WTC11 (cell line): Measurements from ENCODE around the gene CALCR. TPM values are rescaled to one million over a fixed set of nuclear protein-coding genes. Genes with fewer than 3 reads are reported as not detected.

Source experiments
- ATAC-seq: fragments of 200-7000 bp; cut with Tn5 transposase; 2 replicates; pipeline ENCODE4 v1.10.0; 2021; ENCODE audit warnings: mild to moderate bottlenecking, moderate library complexity
- CTCF ChIA-PET: fragments of 300-600 bp; sonication (Branson Sonifier 250); formaldehyde crosslinking; loops from one replicate; lab custom pipeline; 2021; ENCODE audit warnings: antibody characterized with exemption; lab: Charles Lee
- POLR2A ChIA-PET: fragments of 350-600 bp; sonication (Branson Sonifier 250); formaldehyde crosslinking; loops from one replicate; lab custom pipeline; 2021; ENCODE audit warnings: antibody characterized with exemption; lab: Charles Lee
- DNase-seq: peaks from one replicate; pipeline ENCODE4 v3.0.0; 2021; ENCODE audit warnings: low spot score
- H3K27ac Mint-ChIP-seq: 2 replicates; pipeline ENCODE4 v1.8.0; 2021; ENCODE audit warnings: mixed read lengths
- H3K27me3 Mint-ChIP-seq: 2 replicates; pipeline ENCODE4 v1.8.0; 2021; ENCODE audit warnings: low read depth, mild to moderate bottlenecking, moderate library complexity, mixed read lengths
- H3K36me3 Mint-ChIP-seq: 2 replicates; pipeline ENCODE4 v1.8.0; 2021; ENCODE audit warnings: mixed read lengths
- H3K4me1 Mint-ChIP-seq: 2 replicates; pipeline ENCODE4 v1.8.0; 2022; ENCODE audit warnings: mixed read lengths
- H3K4me3 Mint-ChIP-seq: 2 replicates; pipeline ENCODE4 v1.8.0; 2021; ENCODE audit warnings: mild to moderate bottlenecking, moderate library complexity, mixed read lengths
- H3K9me3 Mint-ChIP-seq: 2 replicates; pipeline ENCODE4 v1.8.0; 2021; ENCODE audit warnings: mixed read lengths
- CBFB ChIP-seq: sonication (generic); formaldehyde crosslinking; IDR thresholded peaks from 2 replicates; pipeline ENCODE4 v1.8.1; 2022; ENCODE audit warnings: mild to moderate bottlenecking, low read depth, missing genetic modification reagents
- EMX1 ChIP-seq: fragments of 250-450 bp; sonication (Bioruptor Pico); IDR thresholded peaks from 2 replicates; pipeline ENCODE4 v1.8.0; 2021; ENCODE audit warnings: mild to moderate bottlenecking
- GABPB1 ChIP-seq: sonication (generic); formaldehyde crosslinking; IDR thresholded peaks from 2 replicates; pipeline ENCODE4 v1.8.1; 2023; ENCODE audit warnings: mild to moderate bottlenecking, missing genetic modification reagents
- IRF2 ChIP-seq: sonication (generic); formaldehyde crosslinking; IDR thresholded peaks from 2 replicates; pipeline ENCODE4 v1.8.0; 2022; ENCODE audit warnings: low read depth, missing genetic modification reagents, borderline replicate concordance
- JAZF1 ChIP-seq: fragments of 250-450 bp; sonication (Bioruptor Pico); IDR thresholded peaks from 2 replicates; pipeline ENCODE4 v1.9.0; 2021; ENCODE audit warnings: moderate library complexity, mild to moderate bottlenecking, inconsistent platforms
- OVOL2 ChIP-seq: fragments of 250-450 bp; sonication (Bioruptor Pico); IDR thresholded peaks from 2 replicates; pipeline ENCODE4 v1.9.0; 2021; ENCODE audit warnings: mild to moderate bottlenecking, borderline replicate concordance
- RELA ChIP-seq: sonication (generic); formaldehyde crosslinking; IDR thresholded peaks from 2 replicates; pipeline ENCODE4 v1.8.1; 2022; ENCODE audit warnings: missing genetic modification reagents, mild to moderate bottlenecking, borderline replicate concordance
- SOX15 ChIP-seq: fragments of 250-450 bp; sonication (Bioruptor Pico); IDR thresholded peaks from 2 replicates; pipeline ENCODE4 v1.9.0; 2021; ENCODE audit warnings: mild to moderate bottlenecking
- SP1 ChIP-seq: sonication (generic); formaldehyde crosslinking; conservative IDR thresholded peaks from 2 replicates; pipeline ENCODE4 v1.8.1; 2022; ENCODE audit warnings: missing genetic modification reagents
- TCF7 ChIP-seq: sonication (generic); formaldehyde crosslinking; IDR thresholded peaks from 2 replicates; pipeline ENCODE4 v1.8.0; 2022; ENCODE audit warnings: mild to moderate bottlenecking, low read depth, missing genetic modification reagents, moderate library complexity
- TEAD1 ChIP-seq: sonication (generic); formaldehyde crosslinking; IDR thresholded peaks from 2 replicates; pipeline ENCODE4 v1.8.0; 2022; ENCODE audit warnings: mild to moderate bottlenecking, missing genetic modification reagents
- TEAD4 ChIP-seq: sonication (generic); formaldehyde crosslinking; IDR thresholded peaks from 2 replicates; pipeline ENCODE4 v1.8.0; 2022; ENCODE audit warnings: mild to moderate bottlenecking, missing genetic modification reagents
- ZNF396 ChIP-seq: fragments of 250-450 bp; sonication (Bioruptor Pico); IDR thresholded peaks from 2 replicates; pipeline ENCODE4 v1.8.0; 2021; ENCODE audit warnings: mild to moderate bottlenecking, moderate library complexity, borderline replicate concordance
- ZNF416 ChIP-seq: fragments of 250-450 bp; sonication (Bioruptor Pico); IDR thresholded peaks from 2 replicates; pipeline ENCODE4 v1.9.0; 2021; ENCODE audit warnings: mild to moderate bottlenecking, inconsistent platforms
- ZNF423 ChIP-seq: fragments of 250-450 bp; sonication (Bioruptor Pico); IDR thresholded peaks from 2 replicates; pipeline ENCODE4 v2.1.2; 2022; ENCODE audit warnings: mild to moderate bottlenecking, moderate library complexity
- total RNA-seq: library from RNA; stranded (reverse); gene quantifications from 3 replicates; pipeline ENCODE4 v1.2.3, GENCODE V29; 2021
- TF ChIP-seq, protein P1 (sequence below): sonication (generic); formaldehyde crosslinking; IDR thresholded peaks from 2 replicates; pipeline ENCODE4 v1.8.1; 2022; ENCODE audit warnings: low read depth, mild to moderate bottlenecking, moderate library complexity, missing genetic modification reagents, borderline replicate concordance
- TF ChIP-seq, protein P2 (sequence below): sonication (generic); formaldehyde crosslinking; IDR thresholded peaks from 2 replicates; pipeline ENCODE4 v1.8.1; 2023; ENCODE audit warnings: mild to moderate bottlenecking, missing genetic modification reagents, borderline replicate concordance
- TF ChIP-seq, protein P3 (sequence below): fragments of 250-450 bp; sonication (Bioruptor Pico); IDR thresholded peaks from 2 replicates; pipeline ENCODE4 v1.9.0; 2021; ENCODE audit warnings: mild to moderate bottlenecking, borderline replicate concordance
- TF ChIP-seq, protein P4 (sequence below): fragments of 250-450 bp; sonication (Bioruptor Pico); IDR thresholded peaks from 2 replicates; pipeline ENCODE4 v1.9.0; 2021; ENCODE audit warnings: mild to moderate bottlenecking
- TF ChIP-seq, protein P5 (sequence below): sonication (generic); formaldehyde crosslinking; IDR thresholded peaks from 2 replicates; pipeline ENCODE4 v1.8.1; 2023; ENCODE audit warnings: mild to moderate bottlenecking, missing genetic modification reagents, moderate library complexity

CALCR gene
- total RNA-seq, 1 experiment from 2014 or later: 0.81 TPM

DNA sequence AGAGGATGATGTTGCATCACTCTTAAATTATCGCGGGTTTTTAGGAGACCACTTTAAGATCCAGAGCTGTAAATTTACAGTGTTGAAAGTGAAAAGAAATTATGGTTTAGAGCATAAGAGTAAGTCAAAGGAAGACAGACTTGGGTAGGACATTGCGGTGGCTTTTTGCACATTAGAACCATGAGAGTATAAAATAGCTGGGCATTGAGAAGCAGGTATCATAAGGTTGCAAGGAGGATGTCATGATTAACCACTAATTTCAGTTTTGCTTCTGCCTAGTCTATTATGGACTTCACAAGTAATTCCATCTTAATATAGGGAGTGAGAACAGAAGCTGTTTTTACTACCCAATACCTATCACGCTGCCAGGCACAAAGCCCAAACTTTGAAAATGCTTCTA is 57.7 kb downstream of the CALCR start (continued):
- no peak for TF ChIP-seq ZNF423 (CRISPR knock-in tag)
- no peak for TF ChIP-seq ZNF396

DNA sequence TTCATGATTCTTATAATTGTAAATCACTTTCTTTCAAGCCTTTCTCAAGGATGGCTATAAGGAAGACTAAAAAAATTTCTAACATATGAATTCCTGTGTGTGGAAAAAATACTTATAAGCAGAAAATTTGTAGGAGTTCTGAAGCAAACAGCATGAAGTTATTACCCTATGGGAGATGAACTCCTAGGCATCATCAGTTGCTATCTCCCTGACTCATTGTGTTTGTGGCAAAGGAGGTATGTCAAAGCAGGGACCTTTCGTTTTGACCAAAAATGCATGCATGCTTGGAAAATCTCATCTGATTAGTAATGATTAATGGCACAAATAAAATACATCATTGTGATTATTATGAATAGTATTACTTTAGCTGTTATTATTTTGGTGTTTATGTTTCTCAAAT is 59.4 kb downstream of the CALCR start:
- 0 out of 2 replicates have a peak, but pooled peaks cover 3% of the 10 kb centered on the region for H3K4me1 Mint-ChIP-seq
- no peaks in the 10 kb centered on the region for H3K9me3 Mint-ChIP-seq
- H3K4me3 Mint-ChIP-seq: no peak overlapping the region
- no peak overlapping the region for H3K27ac Mint-ChIP-seq
- TF ChIP-seq SP1 (CRISPR knock-in tag) (no peak), CBFB (CRISPR knock-in tag) (no peak), SOX15 (CRISPR knock-in tag) (no peak), IRF2 (CRISPR knock-in tag) (no peak), TEAD1 (CRISPR knock-in tag) (no peak), TCF7 (CRISPR knock-in tag) (no peak), EMX1 (CRISPR knock-in tag) (no peak), JAZF1 (CRISPR knock-in tag) (no peak), ZNF416 (CRISPR knock-in tag) (no peak), RELA (CRISPR knock-in tag) (no peak), GABPB1 (CRISPR knock-in tag) (no peak), TEAD4 (CRISPR knock-in tag) (no peak), OVOL2 (CRISPR knock-in tag) (no peak)
- TF ChIP-seq, protein P1, sequence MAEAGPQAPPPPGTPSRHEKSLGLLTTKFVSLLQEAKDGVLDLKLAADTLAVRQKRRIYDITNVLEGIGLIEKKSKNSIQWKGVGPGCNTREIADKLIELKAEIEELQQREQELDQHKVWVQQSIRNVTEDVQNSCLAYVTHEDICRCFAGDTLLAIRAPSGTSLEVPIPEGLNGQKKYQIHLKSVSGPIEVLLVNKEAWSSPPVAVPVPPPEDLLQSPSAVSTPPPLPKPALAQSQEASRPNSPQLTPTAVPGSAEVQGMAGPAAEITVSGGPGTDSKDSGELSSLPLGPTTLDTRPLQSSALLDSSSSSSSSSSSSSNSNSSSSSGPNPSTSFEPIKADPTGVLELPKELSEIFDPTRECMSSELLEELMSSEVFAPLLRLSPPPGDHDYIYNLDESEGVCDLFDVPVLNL (CRISPR knock-in tag): no peak
- TF ChIP-seq, protein P2, sequence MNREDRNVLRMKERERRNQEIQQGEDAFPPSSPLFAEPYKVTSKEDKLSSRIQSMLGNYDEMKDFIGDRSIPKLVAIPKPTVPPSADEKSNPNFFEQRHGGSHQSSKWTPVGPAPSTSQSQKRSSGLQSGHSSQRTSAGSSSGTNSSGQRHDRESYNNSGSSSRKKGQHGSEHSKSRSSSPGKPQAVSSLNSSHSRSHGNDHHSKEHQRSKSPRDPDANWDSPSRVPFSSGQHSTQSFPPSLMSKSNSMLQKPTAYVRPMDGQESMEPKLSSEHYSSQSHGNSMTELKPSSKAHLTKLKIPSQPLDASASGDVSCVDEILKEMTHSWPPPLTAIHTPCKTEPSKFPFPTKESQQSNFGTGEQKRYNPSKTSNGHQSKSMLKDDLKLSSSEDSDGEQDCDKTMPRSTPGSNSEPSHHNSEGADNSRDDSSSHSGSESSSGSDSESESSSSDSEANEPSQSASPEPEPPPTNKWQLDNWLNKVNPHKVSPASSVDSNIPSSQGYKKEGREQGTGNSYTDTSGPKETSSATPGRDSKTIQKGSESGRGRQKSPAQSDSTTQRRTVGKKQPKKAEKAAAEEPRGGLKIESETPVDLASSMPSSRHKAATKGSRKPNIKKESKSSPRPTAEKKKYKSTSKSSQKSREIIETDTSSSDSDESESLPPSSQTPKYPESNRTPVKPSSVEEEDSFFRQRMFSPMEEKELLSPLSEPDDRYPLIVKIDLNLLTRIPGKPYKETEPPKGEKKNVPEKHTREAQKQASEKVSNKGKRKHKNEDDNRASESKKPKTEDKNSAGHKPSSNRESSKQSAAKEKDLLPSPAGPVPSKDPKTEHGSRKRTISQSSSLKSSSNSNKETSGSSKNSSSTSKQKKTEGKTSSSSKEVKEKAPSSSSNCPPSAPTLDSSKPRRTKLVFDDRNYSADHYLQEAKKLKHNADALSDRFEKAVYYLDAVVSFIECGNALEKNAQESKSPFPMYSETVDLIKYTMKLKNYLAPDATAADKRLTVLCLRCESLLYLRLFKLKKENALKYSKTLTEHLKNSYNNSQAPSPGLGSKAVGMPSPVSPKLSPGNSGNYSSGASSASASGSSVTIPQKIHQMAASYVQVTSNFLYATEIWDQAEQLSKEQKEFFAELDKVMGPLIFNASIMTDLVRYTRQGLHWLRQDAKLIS: no peak
- TF ChIP-seq, protein P3, sequence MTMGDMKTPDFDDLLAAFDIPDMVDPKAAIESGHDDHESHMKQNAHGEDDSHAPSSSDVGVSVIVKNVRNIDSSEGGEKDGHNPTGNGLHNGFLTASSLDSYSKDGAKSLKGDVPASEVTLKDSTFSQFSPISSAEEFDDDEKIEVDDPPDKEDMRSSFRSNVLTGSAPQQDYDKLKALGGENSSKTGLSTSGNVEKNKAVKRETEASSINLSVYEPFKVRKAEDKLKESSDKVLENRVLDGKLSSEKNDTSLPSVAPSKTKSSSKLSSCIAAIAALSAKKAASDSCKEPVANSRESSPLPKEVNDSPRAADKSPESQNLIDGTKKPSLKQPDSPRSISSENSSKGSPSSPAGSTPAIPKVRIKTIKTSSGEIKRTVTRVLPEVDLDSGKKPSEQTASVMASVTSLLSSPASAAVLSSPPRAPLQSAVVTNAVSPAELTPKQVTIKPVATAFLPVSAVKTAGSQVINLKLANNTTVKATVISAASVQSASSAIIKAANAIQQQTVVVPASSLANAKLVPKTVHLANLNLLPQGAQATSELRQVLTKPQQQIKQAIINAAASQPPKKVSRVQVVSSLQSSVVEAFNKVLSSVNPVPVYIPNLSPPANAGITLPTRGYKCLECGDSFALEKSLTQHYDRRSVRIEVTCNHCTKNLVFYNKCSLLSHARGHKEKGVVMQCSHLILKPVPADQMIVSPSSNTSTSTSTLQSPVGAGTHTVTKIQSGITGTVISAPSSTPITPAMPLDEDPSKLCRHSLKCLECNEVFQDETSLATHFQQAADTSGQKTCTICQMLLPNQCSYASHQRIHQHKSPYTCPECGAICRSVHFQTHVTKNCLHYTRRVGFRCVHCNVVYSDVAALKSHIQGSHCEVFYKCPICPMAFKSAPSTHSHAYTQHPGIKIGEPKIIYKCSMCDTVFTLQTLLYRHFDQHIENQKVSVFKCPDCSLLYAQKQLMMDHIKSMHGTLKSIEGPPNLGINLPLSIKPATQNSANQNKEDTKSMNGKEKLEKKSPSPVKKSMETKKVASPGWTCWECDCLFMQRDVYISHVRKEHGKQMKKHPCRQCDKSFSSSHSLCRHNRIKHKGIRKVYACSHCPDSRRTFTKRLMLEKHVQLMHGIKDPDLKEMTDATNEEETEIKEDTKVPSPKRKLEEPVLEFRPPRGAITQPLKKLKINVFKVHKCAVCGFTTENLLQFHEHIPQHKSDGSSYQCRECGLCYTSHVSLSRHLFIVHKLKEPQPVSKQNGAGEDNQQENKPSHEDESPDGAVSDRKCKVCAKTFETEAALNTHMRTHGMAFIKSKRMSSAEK: no peak
- TF ChIP-seq, protein P4, sequence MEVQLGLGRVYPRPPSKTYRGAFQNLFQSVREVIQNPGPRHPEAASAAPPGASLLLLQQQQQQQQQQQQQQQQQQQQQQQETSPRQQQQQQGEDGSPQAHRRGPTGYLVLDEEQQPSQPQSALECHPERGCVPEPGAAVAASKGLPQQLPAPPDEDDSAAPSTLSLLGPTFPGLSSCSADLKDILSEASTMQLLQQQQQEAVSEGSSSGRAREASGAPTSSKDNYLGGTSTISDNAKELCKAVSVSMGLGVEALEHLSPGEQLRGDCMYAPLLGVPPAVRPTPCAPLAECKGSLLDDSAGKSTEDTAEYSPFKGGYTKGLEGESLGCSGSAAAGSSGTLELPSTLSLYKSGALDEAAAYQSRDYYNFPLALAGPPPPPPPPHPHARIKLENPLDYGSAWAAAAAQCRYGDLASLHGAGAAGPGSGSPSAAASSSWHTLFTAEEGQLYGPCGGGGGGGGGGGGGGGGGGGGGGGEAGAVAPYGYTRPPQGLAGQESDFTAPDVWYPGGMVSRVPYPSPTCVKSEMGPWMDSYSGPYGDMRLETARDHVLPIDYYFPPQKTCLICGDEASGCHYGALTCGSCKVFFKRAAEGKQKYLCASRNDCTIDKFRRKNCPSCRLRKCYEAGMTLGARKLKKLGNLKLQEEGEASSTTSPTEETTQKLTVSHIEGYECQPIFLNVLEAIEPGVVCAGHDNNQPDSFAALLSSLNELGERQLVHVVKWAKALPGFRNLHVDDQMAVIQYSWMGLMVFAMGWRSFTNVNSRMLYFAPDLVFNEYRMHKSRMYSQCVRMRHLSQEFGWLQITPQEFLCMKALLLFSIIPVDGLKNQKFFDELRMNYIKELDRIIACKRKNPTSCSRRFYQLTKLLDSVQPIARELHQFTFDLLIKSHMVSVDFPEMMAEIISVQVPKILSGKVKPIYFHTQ (CRISPR knock-in tag): no peak
- TF ChIP-seq, protein P5, sequence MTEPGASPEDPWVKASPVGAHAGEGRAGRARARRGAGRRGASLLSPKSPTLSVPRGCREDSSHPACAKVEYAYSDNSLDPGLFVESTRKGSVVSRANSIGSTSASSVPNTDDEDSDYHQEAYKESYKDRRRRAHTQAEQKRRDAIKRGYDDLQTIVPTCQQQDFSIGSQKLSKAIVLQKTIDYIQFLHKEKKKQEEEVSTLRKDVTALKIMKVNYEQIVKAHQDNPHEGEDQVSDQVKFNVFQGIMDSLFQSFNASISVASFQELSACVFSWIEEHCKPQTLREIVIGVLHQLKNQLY: no peak
- ChIA-PET CTCF (no interaction called here), POLR2A (no interaction called here)
- no peaks in the 10 kb centered on the region for H3K36me3 Mint-ChIP-seq
- no peaks in the 10 kb centered on the region for H3K27me3 Mint-ChIP-seq
- ATAC-seq: no peak
- no peak for DNase-seq
